Measurements from ENCODE around the gene CTNNBL1. TPM values are rescaled to one million over a fixed set of nuclear protein-coding genes. Genes with fewer than 3 reads are reported as not detected.

Gene CTNNBL1
- total and polyA plus RNA-seq, 2 donors (not counting 3 experiments of a cell fraction or from before 2014, with no cell fraction given) = 20.8 to 60.2 TPM

- H4K20me1 ChIP-seq (replicated peaks; ENCODE audit: control insufficient read depth, extremely low read depth, insufficient read depth, low read length) = no peaks in the 10 kb centered on the region
- no peak overlapping the region for H3K27ac ChIP-seq (ENCODE audit: insufficient read depth, low read depth, low read length)
- H3K4me1 ChIP-seq (ENCODE audit: control insufficient read depth, extremely low read depth, insufficient read depth, low read length) = no peaks in the 10 kb centered on the region
- DNase-seq (ENCODE audit: low read depth, low spot score) (no peak), FAIRE-seq (no peak)
- H2AFZ ChIP-seq (ENCODE audit: low read depth, low read length) = no peak overlapping the region
- dilution Hi-C loops (cut with MboI; ENCODE audit: extremely low pct_ligation_motif_present, low sequenced_read_pairs) (no loop called here), intact Hi-C loops (cut with micrococcal nuclease) (no loop called here)
- H3K9me1 ChIP-seq (replicated peaks; ENCODE audit: control insufficient read depth, extremely low read depth, insufficient read depth, low read length) = no peaks in the 10 kb centered on the region
- no peaks in the 10 kb centered on the region for H3K27me3 ChIP-seq (ENCODE audit: control insufficient read depth in 2 of 2, insufficient read depth in 2 of 2, low read length in 2 of 2)
- BruUV-seq (replicated peaks) = no TSS peak
- no peak overlapping the region for H3K4me3 ChIP-seq (replicated peaks in 1 of 3; ENCODE audit: insufficient read depth in 1 of 3, low read depth in 1 of 3, low read length in 3 of 3)
- CTCF ChIA-PET = no interaction called here
- no peaks in the 10 kb centered on the region for H3K9me3 ChIP-seq (replicated peaks; ENCODE audit: control insufficient read depth, insufficient read depth, low read length)
- TF ChIP-seq, protein P1, sequence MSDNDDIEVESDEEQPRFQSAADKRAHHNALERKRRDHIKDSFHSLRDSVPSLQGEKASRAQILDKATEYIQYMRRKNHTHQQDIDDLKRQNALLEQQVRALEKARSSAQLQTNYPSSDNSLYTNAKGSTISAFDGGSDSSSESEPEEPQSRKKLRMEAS (IDR thresholded peaks at IDR 0.05; ENCODE audit: insufficient read depth, insufficient read length) = no peak
- no peak for TF ChIP-seq POLR2AphosphoS5 (IDR thresholded peaks at IDR 0.05; ENCODE audit: insufficient read depth, low read depth, low read length)
- no peak for TF ChIP-seq FOS (IDR thresholded peaks at IDR 0.05; ENCODE audit: borderline replicate concordance, insufficient read depth, low read length)
- no peak for TF ChIP-seq POLR2A (IDR thresholded peaks at IDR 0.05; ENCODE audit: low read depth, low read length)
- no peak for TF ChIP-seq GATA2 (IDR thresholded peaks at IDR 0.05; ENCODE audit: insufficient read depth, insufficient read length, low read depth, low read length)
- TF ChIP-seq MYC (IDR thresholded peaks at IDR 0.05; ENCODE audit: low read depth, low read length) = no peak
- TF ChIP-seq JUN (IDR thresholded peaks at IDR 0.05; ENCODE audit: borderline replicate concordance, insufficient read depth, insufficient read length, low read depth) = no peak
- TF ChIP-seq, protein P2, sequence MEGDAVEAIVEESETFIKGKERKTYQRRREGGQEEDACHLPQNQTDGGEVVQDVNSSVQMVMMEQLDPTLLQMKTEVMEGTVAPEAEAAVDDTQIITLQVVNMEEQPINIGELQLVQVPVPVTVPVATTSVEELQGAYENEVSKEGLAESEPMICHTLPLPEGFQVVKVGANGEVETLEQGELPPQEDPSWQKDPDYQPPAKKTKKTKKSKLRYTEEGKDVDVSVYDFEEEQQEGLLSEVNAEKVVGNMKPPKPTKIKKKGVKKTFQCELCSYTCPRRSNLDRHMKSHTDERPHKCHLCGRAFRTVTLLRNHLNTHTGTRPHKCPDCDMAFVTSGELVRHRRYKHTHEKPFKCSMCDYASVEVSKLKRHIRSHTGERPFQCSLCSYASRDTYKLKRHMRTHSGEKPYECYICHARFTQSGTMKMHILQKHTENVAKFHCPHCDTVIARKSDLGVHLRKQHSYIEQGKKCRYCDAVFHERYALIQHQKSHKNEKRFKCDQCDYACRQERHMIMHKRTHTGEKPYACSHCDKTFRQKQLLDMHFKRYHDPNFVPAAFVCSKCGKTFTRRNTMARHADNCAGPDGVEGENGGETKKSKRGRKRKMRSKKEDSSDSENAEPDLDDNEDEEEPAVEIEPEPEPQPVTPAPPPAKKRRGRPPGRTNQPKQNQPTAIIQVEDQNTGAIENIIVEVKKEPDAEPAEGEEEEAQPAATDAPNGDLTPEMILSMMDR (IDR thresholded peaks at IDR 0.05; ENCODE audit: extremely low read depth in 1 of 2, insufficient read depth in 1 of 2, low read depth in 1 of 2, low read length in 2 of 2) = no peak
- TF ChIP-seq EZH2 (IDR thresholded peaks at IDR 0.05; ENCODE audit: borderline replicate concordance, low read depth, low read length, severe bottlenecking) = no peak
- POLR2A ChIA-PET = no interaction called here
- no peaks in the 10 kb centered on the region for H3K79me2 ChIP-seq (ENCODE audit: control insufficient read depth, insufficient read depth, low read length)
- H3K9ac ChIP-seq (replicated peaks; ENCODE audit: extremely low read depth, insufficient read depth, low read length) = no peak overlapping the region
- H3K4me2 ChIP-seq (ENCODE audit: insufficient read depth, low read length) = no peak overlapping the region
- peaks cover 2 to 4% of the 10 kb centered on the region in 2 experiments for H3K36me3 ChIP-seq (ENCODE audit: control insufficient read depth in 2 of 2, extremely low read depth in 1 of 2, insufficient read depth in 2 of 2, low read length in 2 of 2)
Observed at GRCh38 chr20:37789408-37789807, 95.6 kb downstream of the CTNNBL1 start.
